GM19035 (cell line): Measurements from ENCODE around the gene MAPKBP1.

ENCODE experiments used
- ATAC-seq: cut with Tn5 transposase; IDR thresholded peaks from one replicate; pipeline ENCODE4 v1.9.1; 2021; ENCODE audit not compliant: unreplicated experiment

MAPKBP1 gene

DNA sequence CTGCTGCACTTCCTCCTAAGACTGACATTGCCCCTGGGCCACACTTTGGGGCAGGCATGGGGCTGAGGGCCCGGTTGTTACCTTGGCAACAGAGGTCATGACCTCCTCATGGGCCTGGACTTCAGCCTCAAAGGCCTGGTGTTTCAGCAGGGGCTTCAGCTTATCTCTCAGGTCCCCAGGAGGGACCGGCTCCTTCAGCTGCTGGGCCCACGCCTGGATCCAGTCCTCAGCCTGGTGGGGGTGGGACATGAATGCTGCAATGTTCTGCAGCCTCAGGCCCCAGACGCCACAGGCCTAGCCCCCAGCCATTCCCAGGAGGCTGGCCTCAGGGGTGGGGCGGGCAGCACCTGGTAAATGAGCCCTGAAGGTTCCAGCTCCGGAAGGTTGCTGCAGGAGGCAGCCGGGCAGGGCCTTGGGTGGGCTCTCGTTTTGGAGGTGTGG lies 92.0 kb downstream of the MAPKBP1 start:
- ATAC-seq, result no peak

DNA sequence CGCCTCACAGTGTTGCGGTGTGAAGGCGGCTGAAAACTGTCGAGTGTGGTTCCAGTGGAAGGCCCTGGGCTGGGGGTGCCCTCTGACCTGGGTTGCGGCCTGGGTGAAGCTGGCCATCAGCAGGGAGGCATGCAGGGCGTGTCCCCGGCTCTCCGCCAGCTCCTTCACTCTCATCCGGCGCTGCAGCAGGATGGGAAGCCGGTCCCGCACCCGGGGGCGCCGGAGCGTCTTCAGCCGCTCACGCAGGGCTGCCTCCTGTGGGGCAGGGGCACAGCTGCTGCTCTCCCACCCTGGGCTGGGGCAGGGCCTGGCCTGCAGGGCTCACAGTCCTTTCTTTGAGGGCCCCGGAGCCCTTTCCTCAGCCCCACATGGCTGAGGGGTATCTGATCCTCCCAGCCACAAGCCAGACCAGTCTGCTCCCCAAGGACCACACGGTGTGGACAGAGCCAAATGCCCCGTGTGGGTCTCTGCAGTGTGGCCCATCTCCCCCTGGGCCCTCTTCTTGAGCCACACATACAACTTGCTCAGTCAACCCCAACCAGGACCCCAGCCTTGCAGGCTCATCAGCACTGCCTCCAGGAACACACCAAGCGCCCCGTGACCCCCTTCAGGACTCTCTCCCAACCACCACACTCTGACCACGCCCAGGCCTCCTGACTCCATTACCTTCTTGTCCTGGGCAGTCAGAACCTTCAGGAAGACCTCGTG lies 92.7 kb downstream of the MAPKBP1 start:
- no peak for ATAC-seq

DNA sequence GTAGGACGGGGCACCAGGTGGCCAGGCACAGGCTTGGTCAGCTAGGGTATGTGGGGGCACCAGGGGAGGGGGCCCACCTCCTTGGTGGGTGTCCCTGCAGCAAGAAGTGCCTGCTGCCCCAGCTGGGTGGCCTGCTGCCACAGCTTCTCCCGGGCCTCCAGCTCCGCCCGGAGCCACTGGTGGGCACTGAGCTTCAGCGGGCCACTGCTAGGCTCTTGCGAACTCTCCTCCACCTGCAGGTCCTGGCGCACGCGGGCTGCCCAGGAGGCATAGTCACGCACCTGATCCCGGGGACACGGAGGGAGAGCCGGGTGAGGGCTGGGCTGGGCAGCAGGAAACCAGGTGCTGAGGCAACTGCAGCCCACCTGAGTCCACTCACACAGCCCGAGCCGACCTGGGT lies 94.0 kb downstream of the MAPKBP1 start:
- no peak for ATAC-seq

DNA sequence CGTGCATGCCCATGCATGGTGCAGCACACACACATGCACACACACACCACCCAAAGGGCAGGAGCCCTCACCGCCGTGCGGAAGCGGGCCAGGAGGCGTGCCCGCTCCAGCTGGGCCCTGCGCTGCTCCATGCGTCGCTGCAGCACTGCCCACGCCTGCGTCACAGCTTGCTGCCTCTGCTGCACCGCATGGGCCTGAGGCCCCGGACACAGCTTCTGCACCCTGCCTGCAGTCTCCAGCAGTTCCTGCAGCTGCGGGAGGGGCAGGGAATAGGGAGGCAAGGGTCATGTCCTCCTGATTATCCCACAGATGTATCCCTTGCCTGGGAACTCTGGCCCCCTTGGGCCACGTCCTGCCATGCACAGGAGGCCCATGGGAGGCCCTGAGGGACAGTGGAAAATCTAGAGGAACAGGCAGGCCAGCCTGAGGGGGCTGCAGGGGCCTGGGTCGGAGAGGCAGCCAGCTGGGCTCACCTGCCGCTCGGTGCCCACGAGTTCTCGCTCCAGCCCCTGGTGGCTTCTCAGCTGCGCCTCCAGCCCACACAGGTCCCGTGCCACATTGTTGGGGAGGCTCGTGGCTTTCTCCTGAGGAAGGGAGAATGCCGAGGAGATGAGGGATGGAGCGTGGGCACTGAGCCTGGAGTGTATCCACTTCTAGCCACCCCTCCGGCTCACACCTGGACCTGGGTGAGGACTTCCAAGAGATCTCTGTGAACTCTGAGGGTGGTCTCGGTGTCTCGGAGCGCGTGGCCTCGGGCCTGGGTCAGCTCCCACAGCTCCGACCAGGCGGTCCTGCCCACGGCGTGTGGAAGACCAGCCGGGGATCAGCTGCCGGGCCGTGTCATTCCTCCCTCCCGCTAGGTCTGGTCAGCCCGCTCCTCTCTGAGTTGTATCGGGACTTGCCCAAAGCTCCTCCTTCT lies 95.7 kb downstream of the MAPKBP1 start:
- no peak for ATAC-seq

DNA sequence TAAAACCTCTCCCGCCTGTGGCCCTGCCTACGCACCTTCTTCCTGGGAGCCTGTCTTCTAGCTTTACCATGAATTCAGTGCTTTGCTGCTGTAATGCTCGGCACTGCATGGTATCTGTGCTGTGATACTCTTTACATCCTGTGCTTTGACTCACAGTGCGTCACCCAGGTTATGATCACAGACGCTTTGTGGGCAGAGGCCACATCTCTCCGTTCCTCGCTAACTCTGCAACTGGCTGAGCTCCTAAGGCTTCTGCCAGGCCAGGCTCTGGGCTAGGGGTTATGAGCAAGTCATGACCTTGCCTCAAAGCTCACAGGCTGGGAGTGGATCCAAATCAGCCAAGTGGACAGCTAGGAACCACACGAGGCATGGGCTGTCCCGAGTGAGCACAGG lies 96.4 kb downstream of the MAPKBP1 start:
- ATAC-seq, result no peak

DNA sequence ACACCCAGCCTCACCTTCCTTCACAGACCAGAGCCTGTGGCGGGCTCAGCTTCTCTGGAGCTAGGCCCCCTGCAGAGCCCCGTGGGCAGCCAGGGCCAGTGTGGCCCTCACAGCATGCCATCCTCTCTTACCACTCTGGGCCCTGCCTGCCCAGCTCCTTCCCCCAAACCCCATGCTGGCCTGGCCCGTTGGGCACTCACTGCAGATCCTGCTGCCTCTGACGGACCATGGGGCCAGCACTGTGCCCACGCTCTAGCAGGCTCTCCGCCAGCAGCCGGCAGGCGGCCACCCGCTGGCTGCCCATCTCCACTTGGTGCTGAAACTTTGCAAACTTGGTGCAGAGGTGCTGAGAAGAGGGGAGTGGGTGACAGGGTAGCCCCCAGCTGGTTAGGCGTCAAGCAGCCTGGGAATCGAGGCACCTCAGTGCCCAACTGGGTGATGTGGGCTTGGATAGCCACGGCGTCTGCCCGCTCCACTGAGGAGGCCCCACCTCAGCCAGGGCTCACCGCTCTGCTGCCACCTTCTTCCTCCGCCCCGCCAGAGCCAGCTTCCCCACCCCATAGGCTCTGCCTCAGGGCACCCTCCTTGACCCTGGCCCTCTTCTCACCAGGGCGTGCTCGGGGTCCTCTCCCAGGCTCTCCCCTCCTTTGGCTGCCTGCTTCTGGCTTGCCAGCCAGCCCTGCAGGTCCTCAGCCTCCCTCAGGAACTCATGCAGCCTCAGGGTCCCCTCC lies 97.1 kb downstream of the MAPKBP1 start:
- no peak for ATAC-seq

DNA sequence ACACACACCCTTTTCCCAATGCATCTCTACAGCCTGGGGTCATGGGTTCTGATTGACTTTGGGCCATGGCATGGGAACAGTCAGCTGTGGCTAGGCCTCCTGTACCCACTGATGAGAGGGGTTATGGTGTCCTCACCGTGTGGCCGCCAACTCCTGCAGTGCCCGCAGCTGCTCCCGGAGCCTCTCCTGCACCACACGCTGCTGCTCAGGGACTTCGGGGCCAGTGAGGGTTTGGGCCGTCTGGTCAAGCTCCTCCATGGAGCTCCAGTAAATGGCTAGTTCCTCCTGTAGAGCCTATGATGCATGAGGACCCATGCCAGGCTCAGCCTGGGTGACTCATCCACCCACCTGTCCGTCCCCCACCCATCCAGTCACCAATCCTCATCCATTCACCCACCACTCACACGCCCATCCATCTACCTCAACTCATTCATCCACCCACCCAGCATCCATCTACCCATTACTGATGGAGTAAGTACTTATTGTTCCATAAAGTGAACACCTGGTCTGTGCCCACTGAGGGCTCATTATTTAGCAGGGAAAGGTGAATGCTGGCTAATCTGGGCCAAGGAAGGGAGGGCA lies 98.0 kb downstream of the MAPKBP1 start:
- no peak for ATAC-seq

DNA sequence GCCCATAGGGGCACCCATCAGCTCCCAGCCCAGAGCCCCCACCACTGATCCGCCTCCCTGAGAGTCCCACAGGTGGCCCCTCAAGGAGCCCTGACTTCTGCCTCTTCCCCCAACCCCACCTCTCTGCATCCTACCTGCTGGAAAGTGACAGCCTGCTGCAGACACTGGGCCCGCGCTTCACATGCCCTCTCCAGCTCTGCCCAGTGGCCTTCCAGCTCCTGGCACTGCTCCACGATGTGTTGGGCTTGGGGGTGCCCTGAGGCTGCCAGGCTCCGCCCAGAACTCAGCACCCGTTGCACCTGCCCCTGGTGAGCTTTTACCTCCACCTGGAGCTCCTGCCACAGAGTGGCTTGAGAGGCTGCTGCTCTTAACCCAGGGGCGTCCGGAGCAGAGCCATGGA lies 99.4 kb downstream of the MAPKBP1 start:
- ATAC-seq, result no peak

DNA sequence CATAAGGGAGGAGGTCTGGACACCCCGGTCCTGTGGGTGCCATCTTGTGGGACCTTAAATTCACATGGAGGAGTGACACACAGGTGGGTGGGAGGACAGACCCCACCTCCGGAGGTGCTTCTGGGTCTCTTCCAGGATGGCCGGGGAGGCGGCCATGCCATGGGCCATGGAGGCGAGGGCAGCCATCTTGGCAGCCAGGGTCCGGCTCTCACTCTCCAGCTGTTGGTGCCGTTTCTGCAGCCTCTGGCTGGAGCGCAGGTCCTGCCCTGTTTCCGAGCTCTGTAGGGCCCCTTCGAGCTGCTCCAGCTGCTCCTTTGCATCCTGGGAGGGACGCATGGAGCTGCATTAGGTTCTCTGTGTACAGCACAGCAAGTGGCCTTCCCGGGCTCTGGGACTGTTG lies 100.5 kb downstream of the MAPKBP1 start:
- no peak for ATAC-seq

DNA sequence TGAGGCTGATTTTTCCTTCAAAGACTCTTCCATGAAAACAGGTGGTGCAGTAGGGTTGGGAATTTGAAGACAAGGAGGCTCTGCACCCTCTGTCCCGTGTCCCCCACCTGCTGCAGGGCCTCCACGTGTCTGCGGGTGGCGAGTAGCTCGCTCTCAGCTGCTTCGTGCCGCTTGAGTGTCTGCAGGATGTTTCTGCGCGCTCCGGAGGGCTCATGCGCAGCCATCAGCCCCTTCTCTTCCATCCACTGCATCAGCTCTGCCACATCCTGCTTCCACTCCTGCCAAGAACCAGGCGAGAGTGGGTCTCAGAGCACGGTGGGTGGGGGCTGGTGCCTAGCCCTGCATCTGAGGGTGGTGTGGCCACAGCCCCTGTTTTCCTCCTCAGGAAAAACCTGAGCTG lies 101.7 kb downstream of the MAPKBP1 start:
- no peak for ATAC-seq

DNA sequence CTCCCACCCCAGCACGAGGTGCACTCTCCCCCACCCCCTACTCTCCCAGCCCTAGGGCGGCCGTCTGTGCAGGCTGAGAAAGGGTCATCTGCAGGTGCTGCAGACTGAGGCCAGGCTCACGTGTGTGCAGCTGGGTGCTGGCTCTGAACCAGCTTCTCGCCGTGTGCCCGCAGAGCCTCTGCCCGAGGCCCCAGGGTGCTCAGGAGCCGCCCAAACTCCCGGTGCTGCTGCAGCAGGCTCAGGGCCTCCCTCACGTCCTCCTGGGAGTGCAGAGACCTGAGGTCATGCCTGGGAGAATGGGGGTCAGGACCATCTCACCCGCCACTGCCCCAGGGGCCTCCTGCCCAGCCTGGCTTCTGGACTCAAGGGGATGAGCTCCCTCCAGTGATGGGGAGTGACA lies 102.4 kb downstream of the MAPKBP1 start:
- ATAC-seq, result no peak
